Keratinocyte (primary cell): ENCODE data around the gene MTOR.

Source experiments
- CTCF ChIP-seq, 3 experiments: IDR thresholded peaks in 1 of 3; conservative IDR thresholded peaks in 1 of 3; optimal IDR thresholded peaks in 1 of 3; 2 replicates in 2 of 3; 3 replicates in 1 of 3; pipeline versions ENCODE3 to v1.5.1; 2011; ENCODE audit warnings: low read length in 3 of 3, mild to moderate bottlenecking in 3 of 3, moderate library complexity in 2 of 3, control low read depth in 1 of 3, inconsistent platforms in 1 of 3; ENCODE audit not compliant: insufficient read depth in 2 of 3; ENCODE audit errors: extremely low read depth in 1 of 3
- EZH2 ChIP-seq: IDR thresholded peaks from one replicate; pipeline ENCODE4 v1.6.1; 2012; ENCODE audit warnings: inconsistent platforms, mild to moderate bottlenecking, low read length, moderate library complexity

GRCh38 chr1:11153184-11153583 lies 109.2 kb downstream of the MTOR start:
- TF ChIP-seq CTCF (optimal IDR thresholded peaks at IDR 0.05 in 1 of 3, IDR thresholded peaks at IDR 0.05 in 1 of 3, conservative IDR thresholded peaks at IDR 0.05 in 1 of 3; ENCODE audit: extremely low read depth in 1 of 3, insufficient read depth in 2 of 3, low read length in 3 of 3) (no peak), EZH2 (no peak)
